DND-41 (cell line): ENCODE data around the gene CDC6.

Experiments
- EZH2 ChIP-seq: IDR thresholded peaks from 3 replicates; pipeline ENCODE4 v1.6.1; 2012; ENCODE audit warnings: borderline replicate concordance, low read depth, mild to moderate bottlenecking, moderate library complexity, low read length, inconsistent platforms; ENCODE audit not compliant: severe bottlenecking
- TF ChIP-seq, protein P1 (sequence below): IDR thresholded peaks from 2 replicates; pipeline ENCODE4 v1.5.1; 2012; ENCODE audit warnings: borderline replicate concordance, low read length, moderate library complexity, mild to moderate bottlenecking; ENCODE audit not compliant: poor library complexity, severe bottlenecking; ENCODE audit errors: extremely low read depth

DNA sequence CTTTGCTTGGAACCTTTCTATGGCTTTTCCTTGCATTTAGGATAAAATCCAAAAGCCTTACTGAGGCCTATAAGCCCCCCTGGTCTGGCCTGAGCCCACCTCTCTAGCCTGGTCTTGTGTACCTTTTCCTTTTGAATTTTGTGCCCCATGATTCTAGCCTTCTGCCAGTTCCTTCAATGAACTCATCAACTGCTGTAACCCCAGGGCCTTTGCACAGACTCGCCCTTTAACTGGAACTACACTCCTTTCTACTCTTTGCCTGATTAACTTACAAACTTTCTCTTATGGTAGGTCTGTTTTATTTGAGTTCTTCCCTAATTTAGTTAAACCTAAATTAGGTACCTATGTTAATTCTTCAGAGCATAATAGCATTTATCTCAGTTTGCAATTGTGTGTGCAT lies 52.6 kb downstream of the CDC6 start:
- TF ChIP-seq, protein P1, sequence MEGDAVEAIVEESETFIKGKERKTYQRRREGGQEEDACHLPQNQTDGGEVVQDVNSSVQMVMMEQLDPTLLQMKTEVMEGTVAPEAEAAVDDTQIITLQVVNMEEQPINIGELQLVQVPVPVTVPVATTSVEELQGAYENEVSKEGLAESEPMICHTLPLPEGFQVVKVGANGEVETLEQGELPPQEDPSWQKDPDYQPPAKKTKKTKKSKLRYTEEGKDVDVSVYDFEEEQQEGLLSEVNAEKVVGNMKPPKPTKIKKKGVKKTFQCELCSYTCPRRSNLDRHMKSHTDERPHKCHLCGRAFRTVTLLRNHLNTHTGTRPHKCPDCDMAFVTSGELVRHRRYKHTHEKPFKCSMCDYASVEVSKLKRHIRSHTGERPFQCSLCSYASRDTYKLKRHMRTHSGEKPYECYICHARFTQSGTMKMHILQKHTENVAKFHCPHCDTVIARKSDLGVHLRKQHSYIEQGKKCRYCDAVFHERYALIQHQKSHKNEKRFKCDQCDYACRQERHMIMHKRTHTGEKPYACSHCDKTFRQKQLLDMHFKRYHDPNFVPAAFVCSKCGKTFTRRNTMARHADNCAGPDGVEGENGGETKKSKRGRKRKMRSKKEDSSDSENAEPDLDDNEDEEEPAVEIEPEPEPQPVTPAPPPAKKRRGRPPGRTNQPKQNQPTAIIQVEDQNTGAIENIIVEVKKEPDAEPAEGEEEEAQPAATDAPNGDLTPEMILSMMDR, result no peak
- no peak for TF ChIP-seq EZH2
